SU-DHL-6 (cell line): ENCODE measurements around the gene CDK5RAP2.

Source experiments
- H2AFZ ChIP-seq: fragments of 200-600 bp; sonication (generic); 2 replicates; pipeline ENCODE4 v1.6.1; 2014; ENCODE audit warnings: low read depth, mild to moderate bottlenecking, moderate library complexity, mixed read lengths, antibody characterized with exemption, low read length; ENCODE audit not compliant: severe bottlenecking
- H3F3A ChIP-seq: fragments of 200-600 bp; shearing (Covaris generic); 2 replicates; pipeline ENCODE4 v1.6.0; 2016; ENCODE audit warnings: antibody characterized with exemption, mild to moderate bottlenecking; ENCODE audit not compliant: insufficient read depth
- H3K27ac ChIP-seq: fragments of 200-600 bp; sonication (generic); 2 replicates; pipeline ENCODE4 v1.5.1; 2016; ENCODE audit warnings: low read depth, mild to moderate bottlenecking, low read length, moderate library complexity, mixed read lengths
- H3K27me3 ChIP-seq: fragments of 200-600 bp; sonication (generic), shearing (Covaris generic); 2 replicates; pipeline ENCODE4 v1.6.0; 2014; ENCODE audit warnings: mild to moderate bottlenecking, low read length
- H3K36me3 ChIP-seq: fragments of 200-600 bp; sonication (generic); 2 replicates; pipeline ENCODE4 v1.6.1; 2014; ENCODE audit warnings: mild to moderate bottlenecking, low read length, mixed read lengths
- H3K4me2 ChIP-seq: fragments of 300-600, 200-600 bp; shearing (Covaris generic), sonication (generic); 2 replicates; pipeline ENCODE4 v1.6.0; 2014; ENCODE audit warnings: low read length, low read depth, mild to moderate bottlenecking; ENCODE audit not compliant: poor library complexity, severe bottlenecking
- H3K4me3 ChIP-seq: fragments of 200-600 bp; sonication (generic); 2 replicates; pipeline ENCODE4 v1.5.1; 2014; ENCODE audit warnings: antibody characterized with exemption, low read length, mild to moderate bottlenecking, mixed read lengths; ENCODE audit not compliant: insufficient read depth, poor library complexity, severe bottlenecking
- H3K79me2 ChIP-seq: fragments of 200-600 bp; sonication (generic); 2 replicates; pipeline ENCODE4 v1.6.1; 2014; ENCODE audit warnings: mild to moderate bottlenecking, low read length, moderate library complexity; ENCODE audit not compliant: insufficient read depth
- H3K9ac ChIP-seq: fragments of 200-600 bp; sonication (generic); 2 replicates; pipeline ENCODE4 v1.7.0; 2014; ENCODE audit warnings: mild to moderate bottlenecking, low read length
- H3K9me2 ChIP-seq: fragments of 200-600 bp; sonication (generic); replicated peaks from 2 replicates; pipeline ENCODE4 v1.6.1; 2014; ENCODE audit warnings: low read length; ENCODE audit not compliant: insufficient read depth
- H3K9me3 ChIP-seq: fragments of 200-600 bp; sonication (generic); 2 replicates; pipeline ENCODE4 v1.6.1; 2014; ENCODE audit warnings: low read length, mixed read lengths; ENCODE audit not compliant: insufficient read depth
- H4K20me1 ChIP-seq: fragments of 200-600 bp; sonication (generic); 2 replicates; pipeline ENCODE4 v1.6.1; 2014; ENCODE audit warnings: low read depth, mild to moderate bottlenecking, antibody characterized with exemption, low read length, moderate library complexity, mixed read lengths
- CTCF ChIP-seq: fragments of 200-600 bp; sonication (generic); IDR thresholded peaks from one replicate; pipeline ENCODE4 v1.5.1; 2017; ENCODE audit warnings: antibody characterized with exemption, mild to moderate bottlenecking, low read length, moderate library complexity; ENCODE audit not compliant: insufficient read depth, poor library complexity, severe bottlenecking
- EZH2phosphoT487 ChIP-seq: fragments of 200-600 bp; sonication (generic), shearing (Covaris generic); conservative IDR thresholded peaks from 2 replicates; pipeline ENCODE4 v1.6.1; 2018; ENCODE audit warnings: mild to moderate bottlenecking, antibody characterized with exemption, low read length, moderate library complexity, mixed read lengths

Gene CDK5RAP2

GRCh38 chr9:120610975-120611689 lies 31.2 kb upstream of the CDK5RAP2 start:
- Histone ChIP-seq H4K20me1 (no peaks in the 10 kb centered on the region), H3K4me3 (no peak overlapping the region), H3K27me3 (no peaks in the 10 kb centered on the region), H3F3A (no peaks in the 10 kb centered on the region), H3K9ac (no peak overlapping the region), H3K4me2 (no peak overlapping the region), H3K36me3 (no peaks in the 10 kb centered on the region), H3K27ac (no peak overlapping the region), H3K9me2 (no peaks in the 10 kb centered on the region), H2AFZ (no peak overlapping the region), H3K9me3 (no peaks in the 10 kb centered on the region), H3K79me2 (no peaks in the 10 kb centered on the region)
- TF ChIP-seq CTCF, result no peak
- TF ChIP-seq EZH2phosphoT487, result no peak

GRCh38 chr9:120609636-120610035 lies 29.7 kb upstream of the CDK5RAP2 start:
- Histone ChIP-seq H3K9ac (no peak overlapping the region), H3K79me2 (no peaks in the 10 kb centered on the region), H3K27ac (no peak overlapping the region), H2AFZ (no peak overlapping the region), H3K9me2 (no peaks in the 10 kb centered on the region), H3K27me3 (no peaks in the 10 kb centered on the region), H3F3A (no peaks in the 10 kb centered on the region), H3K4me3 (no peak overlapping the region), H3K9me3 (no peaks in the 10 kb centered on the region), H3K36me3 (no peaks in the 10 kb centered on the region), H3K4me2 (no peak overlapping the region), H4K20me1 (no peaks in the 10 kb centered on the region)
- TF ChIP-seq CTCF, result no peak
- no peak for TF ChIP-seq EZH2phosphoT487

- Histone ChIP-seq H2AFZ (no peak overlapping the region), H3K36me3 (no peaks in the 10 kb centered on the region), H3K79me2 (no peaks in the 10 kb centered on the region), H3K9me2 (no peaks in the 10 kb centered on the region), H3K9ac (no peak overlapping the region), H3K4me2 (no peak overlapping the region), H4K20me1 (no peaks in the 10 kb centered on the region), H3K9me3 (no peaks in the 10 kb centered on the region), H3K27ac (no peak overlapping the region), H3F3A (no peaks in the 10 kb centered on the region), H3K4me3 (no peak overlapping the region), H3K27me3 (no peaks in the 10 kb centered on the region)
- TF ChIP-seq EZH2phosphoT487 (no peak), CTCF (no peak)
Observed at GRCh38 chr9:120608421-120608820, 28.5 kb upstream of the CDK5RAP2 start.
